NK-92 (cell line): Measurements from ENCODE around the gene MAPT.

ENCODE experiments used
- DNase-seq: peaks from one replicate; lab custom pipeline; 2025; ENCODE audit not compliant: unreplicated experiment; lab: John Stamatoyannopoulos, UW

MAPT gene

DNA sequence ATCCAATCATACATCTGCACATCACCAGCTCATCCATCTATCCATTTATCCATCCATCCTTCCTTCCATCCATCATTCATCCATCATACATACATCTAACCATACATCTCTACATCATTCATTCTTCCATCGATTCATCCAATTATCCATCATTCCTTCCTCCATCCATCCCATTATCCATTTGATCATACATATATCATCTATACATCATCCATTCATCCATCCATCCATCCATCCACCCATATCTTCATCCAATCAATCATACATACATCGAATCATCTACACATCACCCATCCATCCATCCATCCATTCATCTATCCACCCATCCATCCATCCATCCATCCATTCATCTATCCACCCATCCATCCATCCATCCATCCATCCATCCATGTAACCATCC is 75.4 kb downstream of the MAPT start:
- no peak for DNase-seq

DNA sequence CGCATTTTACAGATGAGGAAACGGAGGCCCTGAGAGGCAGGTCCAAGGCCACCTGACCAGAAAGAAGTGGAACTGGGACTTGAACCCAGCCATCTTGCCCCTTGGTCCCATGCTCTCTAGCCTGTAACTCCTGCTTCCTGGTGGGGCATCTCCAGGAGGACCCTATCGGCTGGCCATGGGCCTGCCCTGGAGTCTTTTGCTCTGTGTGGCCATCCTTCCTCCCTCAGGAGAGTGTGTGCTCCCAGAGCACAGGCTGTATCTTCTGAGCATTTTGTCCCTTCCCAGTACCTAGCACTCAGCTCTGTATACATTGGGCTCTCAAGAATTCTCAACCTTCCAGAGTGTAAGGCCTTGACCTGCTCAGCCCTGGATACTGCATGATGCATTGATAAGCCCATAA is 76.3 kb downstream of the MAPT start:
- DNase-seq, result no peak

DNA sequence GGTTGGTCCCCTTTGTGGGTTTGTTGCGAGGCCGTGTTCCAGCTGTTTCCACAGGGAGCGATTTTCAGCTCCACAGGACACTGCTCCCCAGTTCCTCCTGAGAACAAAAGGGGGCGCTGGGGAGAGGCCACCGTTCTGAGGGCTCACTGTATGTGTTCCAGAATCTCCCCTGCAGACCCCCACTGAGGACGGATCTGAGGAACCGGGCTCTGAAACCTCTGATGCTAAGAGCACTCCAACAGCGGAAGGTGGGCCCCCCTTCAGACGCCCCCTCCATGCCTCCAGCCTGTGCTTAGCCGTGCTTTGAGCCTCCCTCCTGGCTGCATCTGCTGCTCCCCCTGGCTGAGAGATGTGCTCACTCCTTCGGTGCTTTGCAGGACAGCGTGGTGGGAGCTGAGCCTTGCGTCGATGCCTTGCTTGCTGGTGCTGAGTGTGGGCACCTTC is 77.4 kb downstream of the MAPT start:
- DNase-seq, result no peak

DNA sequence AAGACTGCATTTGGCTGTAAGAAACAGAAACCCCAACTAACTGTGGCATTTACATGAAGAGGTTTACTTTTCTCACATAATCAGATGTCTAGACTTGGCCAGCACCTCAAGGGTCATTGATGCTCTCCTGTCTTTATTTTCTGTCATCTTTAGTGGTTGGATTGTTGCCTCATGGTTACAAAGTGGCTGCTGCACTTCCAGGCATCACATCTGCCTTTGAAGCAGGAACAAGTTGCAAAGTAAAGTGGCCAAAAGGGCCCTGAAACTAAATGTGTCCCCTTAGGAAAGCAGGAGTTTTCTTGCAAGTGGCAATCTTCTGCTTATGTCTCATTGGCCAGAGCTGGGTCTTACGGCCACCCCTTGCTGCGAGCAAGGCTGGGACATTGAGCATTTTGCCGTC is 78.2 kb downstream of the MAPT start:
- no peak for DNase-seq

DNA sequence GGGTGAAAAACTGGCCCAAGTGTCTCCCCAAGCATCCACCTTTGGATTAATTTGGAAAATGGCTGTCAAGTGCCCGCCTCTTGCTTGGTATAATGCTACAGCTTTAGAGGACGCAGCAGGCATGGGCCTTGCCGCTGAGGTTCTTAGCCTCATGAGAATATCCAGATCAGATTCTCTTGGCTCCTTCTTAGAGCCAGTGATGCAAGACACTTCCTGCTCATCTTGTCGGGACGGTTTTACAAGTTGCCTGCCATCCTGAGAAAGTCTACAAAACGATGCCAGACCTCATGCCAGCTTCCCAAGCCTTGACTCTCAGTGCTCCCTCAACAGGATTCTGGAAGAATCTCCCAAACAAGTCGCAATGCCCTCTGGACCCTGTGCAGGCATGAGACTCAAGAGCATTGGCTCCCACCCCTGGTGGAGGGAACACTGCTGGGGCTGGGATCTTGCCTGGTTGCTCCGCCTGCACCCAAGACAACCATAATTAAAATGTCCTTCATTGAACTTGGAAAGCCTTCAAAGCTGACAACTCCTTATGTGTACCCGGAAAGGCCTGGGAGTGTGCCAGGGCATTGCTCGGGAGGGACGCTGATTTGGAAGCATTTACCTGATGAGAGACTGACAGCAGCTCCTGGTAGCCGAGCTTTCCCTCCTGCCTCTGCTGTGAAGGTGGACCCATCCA is 78.9 kb downstream of the MAPT start:
- DNase-seq, result no peak

DNA sequence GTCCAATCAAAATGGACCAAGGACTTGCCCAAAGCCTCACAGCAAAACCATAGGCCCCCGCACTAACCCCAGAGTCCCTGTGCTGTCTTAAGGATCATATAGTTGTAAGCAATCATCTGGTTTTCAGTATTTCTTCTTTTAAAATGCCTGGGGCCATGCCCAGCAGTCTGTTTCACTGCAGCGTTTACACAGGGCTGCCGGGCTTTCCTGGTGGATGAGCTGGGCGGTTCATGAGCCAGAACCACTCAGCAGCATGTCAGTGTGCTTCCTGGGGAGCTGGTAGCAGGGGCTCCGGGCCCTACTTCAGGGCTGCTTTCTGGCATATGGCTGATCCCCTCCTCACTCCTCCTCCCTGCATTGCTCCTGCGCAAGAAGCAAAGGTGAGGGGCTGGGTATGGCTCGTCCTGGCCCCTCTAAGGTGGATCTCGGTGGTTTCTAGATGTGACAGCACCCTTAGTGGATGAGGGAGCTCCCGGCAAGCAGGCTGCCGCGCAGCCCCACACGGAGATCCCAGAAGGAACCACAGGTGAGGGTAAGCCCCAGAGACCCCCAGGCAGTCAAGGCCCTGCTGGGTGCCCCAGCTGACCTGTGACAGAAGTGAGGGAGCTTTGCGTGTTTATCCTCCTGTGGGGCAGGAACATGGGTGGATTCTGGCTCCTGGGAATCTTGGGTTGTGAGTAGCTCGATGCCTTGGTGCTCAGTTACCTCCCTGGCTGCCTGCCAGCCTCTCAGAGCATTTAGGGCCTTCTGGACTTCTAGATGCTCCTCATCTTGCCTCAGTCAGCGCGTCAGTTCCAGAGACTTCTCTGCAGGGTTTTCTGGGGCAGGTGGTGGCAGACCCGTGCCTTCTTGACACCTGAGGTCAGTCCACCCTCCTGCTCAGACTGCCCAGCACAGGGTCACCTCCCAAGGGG is 79.8 kb downstream of the MAPT start:
- DNase-seq, result no peak

DNA sequence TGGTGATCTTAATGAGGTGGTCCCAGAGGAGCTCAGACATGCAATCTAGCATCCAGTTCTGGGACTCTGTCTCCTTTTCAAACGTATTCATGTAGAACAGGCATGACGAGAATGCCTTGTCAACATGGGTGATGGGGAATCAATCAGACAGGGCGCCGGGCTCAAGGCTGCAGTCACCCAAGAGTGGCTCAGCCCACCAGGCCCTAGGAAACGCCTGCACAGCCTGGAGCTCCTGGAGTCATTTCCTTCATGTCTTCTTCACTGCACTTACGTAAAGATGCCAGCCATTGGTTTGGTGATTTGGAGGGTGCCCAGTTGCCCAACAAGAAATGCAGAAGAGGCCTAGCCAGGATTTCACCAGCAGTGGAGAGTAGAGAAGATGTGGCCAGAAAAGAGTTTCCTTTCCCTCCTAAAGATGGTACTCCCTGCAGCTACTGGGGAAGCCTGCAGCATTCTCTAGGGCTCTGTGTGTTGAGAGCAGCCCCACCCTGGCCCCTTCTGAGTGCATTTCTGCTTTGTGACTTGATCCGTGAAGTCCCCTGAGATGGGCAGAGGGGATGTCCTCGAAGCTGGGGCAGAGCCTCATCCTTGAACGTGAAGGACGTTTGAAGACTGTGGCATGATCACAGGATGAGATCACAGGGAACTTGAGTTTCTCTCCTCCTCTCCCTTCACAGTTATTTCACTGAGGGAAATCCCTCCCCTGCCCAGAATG is 80.7 kb downstream of the MAPT start:
- no peak for DNase-seq

DNA sequence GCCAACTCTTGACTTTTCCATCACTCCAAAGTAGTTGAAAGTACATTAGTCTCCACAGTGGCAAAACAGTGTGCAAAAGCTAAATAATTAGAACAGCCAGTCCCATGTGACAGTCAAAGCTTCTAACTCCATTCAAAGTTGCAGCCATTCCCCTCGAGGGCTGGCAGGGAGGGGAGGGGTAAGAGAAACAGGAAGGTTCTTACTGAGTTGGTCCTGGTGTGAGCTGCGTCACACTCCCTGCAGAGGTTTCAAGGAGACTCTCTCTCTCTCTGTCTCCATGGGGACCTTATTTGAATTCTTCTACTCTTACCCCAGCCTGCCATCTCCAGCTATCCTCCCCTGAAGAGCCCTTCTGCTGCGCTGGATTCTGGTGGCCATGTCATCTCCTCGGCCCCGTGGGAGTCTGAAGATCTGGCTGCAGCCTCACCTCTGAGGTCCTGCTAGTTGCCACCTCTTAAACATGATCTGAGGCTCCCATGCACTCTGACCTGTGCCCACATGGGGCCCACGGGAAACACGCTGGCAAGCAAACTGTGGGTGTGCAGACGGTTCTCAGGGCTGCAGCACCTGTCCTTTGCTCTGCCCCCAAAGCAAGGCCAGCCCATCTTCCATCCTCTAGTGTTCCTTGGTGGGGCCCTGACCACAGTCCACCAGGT is 81.4 kb downstream of the MAPT start:
- no peak for DNase-seq

DNA sequence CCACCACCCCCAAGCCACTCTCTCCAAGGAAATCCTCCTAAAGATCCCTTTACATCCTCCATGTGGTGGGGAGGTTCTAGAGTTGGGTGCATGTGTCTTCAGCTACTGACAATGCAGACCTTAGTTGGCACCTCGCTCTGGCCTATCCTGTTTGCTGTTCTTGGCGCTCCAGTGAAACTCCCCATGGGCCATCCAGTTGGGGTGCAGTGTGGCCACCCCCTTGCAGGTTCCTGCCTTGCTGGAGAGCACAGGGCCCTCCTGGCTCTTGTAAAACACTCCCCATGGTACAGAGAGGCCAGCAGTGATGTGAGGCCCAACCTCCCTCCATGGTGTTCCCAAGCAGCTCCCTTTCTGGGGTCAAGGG is 82.0 kb downstream of the MAPT start:
- no peak for DNase-seq

DNA sequence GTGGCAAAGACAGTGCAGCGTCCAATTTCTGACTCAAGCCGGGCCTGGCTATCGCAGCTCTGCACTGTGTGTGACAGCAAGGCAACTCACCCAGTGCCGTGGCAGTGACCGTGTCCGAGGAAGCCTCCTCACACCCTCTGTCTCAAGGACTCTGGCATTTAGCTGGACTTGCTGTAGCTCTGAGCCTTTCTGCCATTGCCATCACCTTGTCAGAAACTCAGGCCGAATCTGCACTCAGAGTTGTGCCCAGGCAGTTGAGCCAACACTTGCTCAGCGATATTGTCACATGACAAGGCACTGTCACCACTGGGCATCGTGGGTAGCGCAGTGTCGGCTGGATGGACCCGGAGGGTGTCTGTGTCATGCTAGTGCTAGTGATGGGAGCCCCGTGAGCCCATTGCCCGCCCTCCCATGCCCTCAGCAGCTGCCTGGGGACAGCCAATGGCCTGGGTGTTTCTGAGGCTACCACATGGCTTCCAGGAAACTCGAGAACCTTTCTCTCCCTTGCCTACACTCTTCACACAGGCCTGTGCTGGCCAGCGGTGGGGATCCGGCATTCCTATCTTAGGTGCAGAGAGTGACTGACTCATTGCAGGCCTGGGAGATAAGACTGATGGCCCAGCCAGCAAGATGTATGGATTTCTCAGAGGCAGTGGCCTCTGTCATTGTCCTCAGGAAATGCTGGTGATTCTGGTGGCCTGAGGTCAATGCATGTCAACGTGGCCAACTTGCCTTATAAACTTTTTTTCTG is 82.6 kb downstream of the MAPT start:
- DNase-seq, result no peak

DNA sequence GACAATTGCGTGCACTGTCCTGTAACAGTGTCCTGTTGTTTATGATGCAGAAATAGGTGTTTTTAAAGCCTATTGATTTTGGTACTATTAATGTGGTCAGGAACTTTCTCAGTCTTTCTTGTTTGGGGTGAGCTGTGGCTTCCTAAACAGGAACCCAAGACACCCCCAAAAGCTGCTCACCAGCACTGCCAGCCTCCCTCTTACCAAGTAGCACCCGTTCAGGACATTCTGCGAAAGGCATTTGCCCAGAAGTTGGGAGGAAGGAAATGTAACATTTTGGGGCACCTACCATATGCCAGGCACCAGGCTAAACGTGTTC is 83.1 kb downstream of the MAPT start:
- no peak for DNase-seq

DNA sequence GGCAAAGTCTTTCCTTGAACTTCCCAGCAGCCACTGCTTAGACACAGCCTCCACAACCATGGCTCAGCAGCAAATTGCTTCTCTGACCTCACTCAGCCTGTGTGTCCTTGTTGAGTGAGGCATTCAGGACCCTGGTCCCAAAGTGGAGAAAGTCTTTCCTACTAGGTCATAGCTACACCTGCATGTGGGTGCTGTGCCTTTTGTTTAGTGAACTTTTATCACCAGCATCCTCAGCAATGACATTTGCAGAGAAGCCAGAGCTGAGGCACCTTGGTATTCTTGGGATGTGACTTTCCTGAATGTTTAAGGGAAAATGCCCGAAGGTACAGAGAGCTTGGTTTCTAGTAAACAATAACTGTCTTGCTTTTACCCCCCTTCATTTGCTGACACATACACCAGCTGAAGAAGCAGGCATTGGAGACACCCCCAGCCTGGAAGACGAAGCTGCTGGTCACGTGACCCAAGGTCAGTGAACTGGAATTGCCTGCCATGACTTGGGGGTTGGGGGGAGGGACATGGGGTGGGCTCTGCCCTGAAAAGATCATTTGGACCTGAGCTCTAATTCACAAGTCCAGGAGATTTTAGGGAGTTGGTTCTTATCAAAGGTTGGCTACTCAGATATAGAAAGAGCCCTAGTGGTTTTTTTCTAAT is 83.7 kb downstream of the MAPT start:
- DNase-seq, result no peak

DNA sequence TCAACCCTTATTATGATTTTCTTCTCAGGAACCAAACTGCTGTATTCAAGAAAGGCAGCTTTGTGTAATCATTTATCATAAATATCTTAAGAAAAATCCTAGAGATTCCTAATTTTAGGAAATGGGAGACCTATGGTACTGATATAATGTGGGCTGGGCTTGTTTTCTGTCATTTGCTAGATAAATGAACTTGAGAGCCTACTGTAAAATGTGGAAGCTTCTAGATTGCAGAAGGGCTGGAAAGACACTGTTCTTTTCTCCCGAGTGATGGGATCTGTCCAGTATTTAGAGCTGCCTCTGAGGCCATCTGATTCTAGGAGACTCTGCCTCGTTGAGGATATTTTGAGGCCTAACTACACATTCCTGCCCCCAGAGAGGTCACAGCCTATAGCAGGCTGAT is 84.8 kb downstream of the MAPT start:
- DNase-seq, result no peak

DNA sequence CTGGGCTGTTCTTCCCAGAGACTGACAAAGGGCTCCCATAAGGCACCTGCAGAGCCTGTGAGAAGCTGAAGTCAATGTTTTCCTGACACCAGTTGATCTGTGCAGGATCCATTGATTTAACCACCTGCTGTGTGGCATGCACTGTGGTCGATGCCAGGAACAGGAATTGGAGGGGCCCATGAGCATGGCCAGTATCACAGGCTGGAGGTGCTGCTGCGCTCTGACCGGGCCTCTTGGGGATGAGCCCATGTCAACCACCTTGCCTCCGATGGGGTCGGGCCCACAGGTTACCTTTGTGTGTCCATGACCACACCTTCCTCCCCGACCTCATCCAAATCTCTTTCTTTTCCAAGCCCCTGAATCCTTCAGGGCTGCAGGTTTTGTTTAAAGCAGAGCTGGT is 86.5 kb downstream of the MAPT start:
- no peak for DNase-seq

DNA sequence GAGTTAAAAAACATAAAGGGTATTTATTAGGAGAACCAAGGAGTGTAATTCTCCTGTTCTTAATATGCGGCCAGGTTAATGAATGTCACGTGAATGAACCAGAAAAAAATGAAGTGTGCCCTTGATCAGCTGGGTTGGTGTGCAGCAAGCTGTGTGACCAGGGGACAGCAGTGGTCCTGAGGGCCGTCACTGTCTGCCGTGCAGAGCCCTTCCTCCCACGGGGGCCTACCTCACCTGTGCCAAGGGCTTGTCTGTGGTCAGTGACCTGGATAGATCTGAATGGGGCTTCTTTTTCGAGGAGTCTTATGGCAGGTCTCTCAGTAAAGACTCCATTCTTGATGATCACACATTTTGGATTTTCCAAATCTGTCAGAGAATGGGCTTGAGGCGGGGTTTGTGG is 87.0 kb downstream of the MAPT start:
- DNase-seq, result no peak

DNA sequence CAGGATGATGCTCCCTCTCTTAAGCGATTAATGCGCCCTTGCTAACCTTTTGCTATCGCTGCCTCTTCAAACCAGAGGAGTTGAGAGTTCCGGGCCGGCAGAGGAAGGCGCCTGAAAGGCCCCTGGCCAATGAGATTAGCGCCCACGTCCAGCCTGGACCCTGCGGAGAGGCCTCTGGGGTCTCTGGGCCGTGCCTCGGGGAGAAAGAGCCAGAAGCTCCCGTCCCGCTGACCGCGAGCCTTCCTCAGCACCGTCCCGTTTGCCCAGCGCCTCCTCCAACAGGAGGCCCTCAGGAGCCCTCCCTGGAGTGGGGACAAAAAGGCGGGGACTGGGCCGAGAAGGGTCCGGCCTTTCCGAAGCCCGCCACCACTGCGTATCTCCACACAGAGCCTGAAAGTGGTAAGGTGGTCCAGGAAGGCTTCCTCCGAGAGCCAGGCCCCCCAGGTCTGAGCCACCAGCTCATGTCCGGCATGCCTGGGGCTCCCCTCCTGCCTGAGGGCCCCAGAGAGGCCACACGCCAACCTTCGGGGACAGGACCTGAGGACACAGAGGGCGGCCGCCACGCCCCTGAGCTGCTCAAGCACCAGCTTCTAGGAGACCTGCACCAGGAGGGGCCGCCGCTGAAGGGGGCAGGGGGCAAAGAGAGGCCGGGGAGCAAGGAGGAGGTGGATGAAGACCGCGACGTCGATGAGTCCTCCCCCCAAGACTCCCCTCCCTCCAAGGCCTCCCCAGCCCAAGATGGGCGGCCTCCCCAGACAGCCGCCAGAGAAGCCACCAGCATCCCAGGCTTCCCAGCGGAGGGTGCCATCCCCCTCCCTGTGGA is 88.6 kb downstream of the MAPT start:
- DNase-seq, result no peak

DNA sequence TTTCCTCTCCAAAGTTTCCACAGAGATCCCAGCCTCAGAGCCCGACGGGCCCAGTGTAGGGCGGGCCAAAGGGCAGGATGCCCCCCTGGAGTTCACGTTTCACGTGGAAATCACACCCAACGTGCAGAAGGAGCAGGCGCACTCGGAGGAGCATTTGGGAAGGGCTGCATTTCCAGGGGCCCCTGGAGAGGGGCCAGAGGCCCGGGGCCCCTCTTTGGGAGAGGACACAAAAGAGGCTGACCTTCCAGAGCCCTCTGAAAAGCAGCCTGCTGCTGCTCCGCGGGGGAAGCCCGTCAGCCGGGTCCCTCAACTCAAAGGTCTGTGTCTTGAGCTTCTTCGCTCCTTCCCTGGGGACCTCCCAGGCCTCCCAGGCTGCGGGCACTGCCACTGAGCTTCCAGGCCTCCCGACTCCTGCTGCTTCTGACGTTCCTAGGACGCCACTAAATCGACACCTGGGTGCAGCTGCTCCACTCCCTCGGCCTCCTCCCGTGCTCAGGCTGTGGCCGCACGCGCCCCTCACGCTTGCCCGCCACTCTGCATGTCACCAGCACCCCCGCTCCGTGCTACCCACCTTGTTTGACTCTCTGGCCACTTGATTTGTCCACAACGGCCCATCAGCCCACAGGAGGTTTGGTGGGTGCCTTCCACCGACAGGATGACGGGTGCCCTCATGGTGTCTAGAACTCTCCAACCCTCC is 89.4 kb downstream of the MAPT start:
- DNase-seq, result no peak

DNA sequence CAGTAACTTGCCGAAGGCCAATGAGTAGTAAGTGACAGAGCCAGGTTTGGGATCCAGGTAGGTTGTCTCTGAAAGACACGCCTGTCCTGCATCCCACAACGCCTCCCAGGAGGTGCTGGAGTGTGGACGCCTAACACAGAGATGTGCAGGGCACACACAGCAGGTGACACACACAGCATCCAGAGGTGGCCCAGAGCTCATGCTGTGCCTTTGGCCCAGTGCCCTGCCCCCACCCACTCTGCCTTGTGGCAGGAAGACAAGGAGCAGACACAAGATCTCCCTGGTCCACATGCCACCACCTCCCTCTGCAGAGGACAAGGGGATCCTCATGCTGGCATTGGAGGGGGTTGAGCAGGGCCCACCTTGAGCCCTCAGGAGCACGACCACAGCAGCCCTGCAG is 90.0 kb downstream of the MAPT start:
- no peak for DNase-seq

DNA sequence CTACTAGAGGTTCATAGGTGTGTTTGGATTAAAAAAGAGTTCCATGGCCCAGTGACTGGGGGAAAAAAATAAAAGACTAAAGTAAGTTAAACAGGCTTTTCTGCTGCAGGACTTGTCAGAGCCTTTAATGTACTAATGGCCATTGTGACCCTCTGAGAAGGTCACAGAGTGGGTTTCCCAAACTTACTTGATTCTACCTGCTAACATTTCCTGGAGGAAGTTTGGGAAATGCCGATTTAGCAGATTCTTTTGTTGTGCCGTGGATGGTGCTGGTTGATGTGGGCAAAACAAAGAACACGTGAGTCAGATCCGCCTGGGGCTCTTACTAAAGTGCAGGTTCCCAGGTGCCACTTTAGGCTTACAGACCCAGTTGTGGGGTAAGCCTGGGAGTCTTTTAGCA is 91.1 kb downstream of the MAPT start:
- DNase-seq, result no peak
